ENCODE results near the gene CERS1.

The CERS1 gene, protein sequence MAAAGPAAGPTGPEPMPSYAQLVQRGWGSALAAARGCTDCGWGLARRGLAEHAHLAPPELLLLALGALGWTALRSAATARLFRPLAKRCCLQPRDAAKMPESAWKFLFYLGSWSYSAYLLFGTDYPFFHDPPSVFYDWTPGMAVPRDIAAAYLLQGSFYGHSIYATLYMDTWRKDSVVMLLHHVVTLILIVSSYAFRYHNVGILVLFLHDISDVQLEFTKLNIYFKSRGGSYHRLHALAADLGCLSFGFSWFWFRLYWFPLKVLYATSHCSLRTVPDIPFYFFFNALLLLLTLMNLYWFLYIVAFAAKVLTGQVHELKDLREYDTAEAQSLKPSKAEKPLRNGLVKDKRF

DNA sequence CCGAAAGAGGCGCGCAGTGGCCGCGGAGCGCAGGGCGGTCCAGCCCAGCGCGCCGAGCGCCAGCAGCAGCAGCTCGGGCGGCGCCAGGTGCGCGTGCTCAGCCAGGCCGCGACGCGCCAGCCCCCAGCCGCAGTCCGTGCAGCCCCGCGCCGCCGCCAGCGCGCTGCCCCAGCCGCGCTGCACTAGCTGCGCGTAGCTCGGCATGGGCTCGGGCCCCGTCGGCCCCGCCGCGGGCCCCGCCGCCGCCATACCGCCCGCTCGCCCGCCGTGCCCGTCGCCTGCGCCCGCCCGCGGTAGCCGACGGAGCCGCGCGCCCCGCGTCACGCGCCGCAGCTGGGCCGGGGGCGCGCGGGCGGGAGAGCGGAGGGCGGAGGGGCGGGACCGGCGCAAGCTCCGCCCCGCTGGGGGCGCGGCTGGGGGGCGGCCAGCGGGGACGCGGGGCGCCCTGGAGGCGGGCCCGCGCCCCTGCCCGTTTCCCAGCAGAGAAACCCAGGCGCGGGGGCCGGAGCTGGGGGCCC is at the start of gene CERS1:
CERS1 (minus strand) TSS at position 335 of the 518 bp plus-strand sequence; CDS start at position 249, 86 bp downstream.
- Mint-ChIP-seq H3K27ac (no peak within 1 kb of the TSS), H3K4me3 (peak within 1 kb of the TSS; percentile 63), H3K36me3 (ENCODE audit: low read depth) (no peaks in the 10 kb centered on the region), H3K9me3 (no peaks in the 10 kb centered on the region), H3K27me3 (peaks cover 33% of the 10 kb centered on the region), H3K4me1 (peaks cover 6% of the 10 kb centered on the region)
- DNase-seq (no peak), ATAC-seq (no peak)

DNA sequence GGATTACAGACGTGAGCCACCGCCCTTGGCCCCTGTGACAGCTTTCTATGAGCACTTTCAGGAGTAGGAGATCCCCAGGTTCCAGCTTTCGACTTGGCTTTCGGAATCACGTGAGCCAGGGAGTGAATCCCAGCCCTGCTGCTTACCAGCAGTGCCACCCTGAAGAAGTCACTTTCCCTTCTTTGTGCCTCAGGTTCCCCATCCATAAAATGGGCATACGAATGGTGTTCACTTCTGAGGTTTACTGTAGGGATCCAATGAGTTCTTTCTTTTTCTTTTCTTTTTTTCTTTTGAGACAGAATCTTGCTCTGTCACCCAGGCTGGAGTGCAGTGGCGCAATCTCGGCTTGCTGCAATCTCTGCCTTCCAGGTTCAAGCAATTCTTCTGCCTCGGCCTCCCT is 49.3 kb upstream of the CERS1 start:
- no peak overlapping the region for H3K27ac Mint-ChIP-seq
- no peaks in the 10 kb centered on the region for H3K9me3 Mint-ChIP-seq
- peaks cover 2% of the 10 kb centered on the region for H3K4me1 Mint-ChIP-seq
- no peaks in the 10 kb centered on the region for H3K36me3 Mint-ChIP-seq (ENCODE audit: low read depth)
- no peak for ATAC-seq
- peaks cover 22% of the 10 kb centered on the region for H3K27me3 Mint-ChIP-seq
- DNase-seq = no peak
- no peak overlapping the region for H3K4me3 Mint-ChIP-seq

DNA sequence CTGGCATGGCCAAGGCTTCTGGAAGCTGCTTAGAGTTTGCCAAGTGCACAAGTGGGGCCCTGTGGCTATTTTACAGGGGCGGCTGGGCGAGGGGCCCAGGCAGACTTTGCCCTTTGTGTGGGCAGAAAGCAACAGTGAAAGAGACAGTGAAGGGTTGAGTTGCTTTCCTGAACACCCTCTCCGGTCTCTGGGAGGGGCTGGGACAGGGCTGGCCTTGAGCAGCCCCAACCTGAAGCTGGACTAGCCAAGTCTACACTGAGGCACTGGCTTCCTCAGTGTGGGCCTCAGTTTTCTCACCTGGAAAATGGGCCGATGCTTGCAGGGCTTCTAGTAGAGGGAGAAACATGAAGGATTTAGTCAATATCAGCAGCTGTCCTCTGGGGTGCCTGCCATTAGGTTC is 47.5 kb upstream of the CERS1 start:
- DNase-seq = no peak
- Mint-ChIP-seq H3K4me1 (peaks cover 5% of the 10 kb centered on the region), H3K27me3 (peaks cover 34% of the 10 kb centered on the region), H3K27ac (no peak overlapping the region), H3K9me3 (no peaks in the 10 kb centered on the region), H3K36me3 (ENCODE audit: low read depth) (no peaks in the 10 kb centered on the region), H3K4me3 (no peak overlapping the region)
- ATAC-seq = no peak

DNA sequence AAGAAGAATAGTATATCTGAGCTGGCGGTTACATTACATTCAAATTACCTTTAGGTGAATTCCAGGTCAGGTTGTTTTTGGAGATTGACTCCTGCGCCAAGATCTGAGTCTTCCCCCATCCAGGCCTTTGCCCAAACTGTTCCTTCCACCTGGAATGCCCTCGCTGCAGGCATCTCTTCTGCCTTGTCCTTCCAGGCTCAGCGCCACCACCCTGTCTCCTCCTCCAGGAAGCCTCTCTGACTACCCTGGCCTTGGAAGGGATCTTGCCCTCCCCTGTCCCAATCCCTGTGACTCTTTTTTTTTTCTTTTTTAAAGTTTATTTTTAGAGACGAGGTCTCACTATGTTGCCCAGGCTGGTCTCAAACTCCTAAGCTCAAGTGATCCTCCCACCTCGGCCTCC is 46.7 kb upstream of the CERS1 start:
- H3K27me3 Mint-ChIP-seq = peaks cover 34% of the 10 kb centered on the region
- ATAC-seq (no peak), DNase-seq (no peak)
- H3K27ac Mint-ChIP-seq = no peak overlapping the region
- H3K4me3 Mint-ChIP-seq = no peak overlapping the region
- H3K9me3 Mint-ChIP-seq = no peaks in the 10 kb centered on the region
- no peaks in the 10 kb centered on the region for H3K36me3 Mint-ChIP-seq (ENCODE audit: low read depth)
- peaks cover 5% of the 10 kb centered on the region for H3K4me1 Mint-ChIP-seq

DNA sequence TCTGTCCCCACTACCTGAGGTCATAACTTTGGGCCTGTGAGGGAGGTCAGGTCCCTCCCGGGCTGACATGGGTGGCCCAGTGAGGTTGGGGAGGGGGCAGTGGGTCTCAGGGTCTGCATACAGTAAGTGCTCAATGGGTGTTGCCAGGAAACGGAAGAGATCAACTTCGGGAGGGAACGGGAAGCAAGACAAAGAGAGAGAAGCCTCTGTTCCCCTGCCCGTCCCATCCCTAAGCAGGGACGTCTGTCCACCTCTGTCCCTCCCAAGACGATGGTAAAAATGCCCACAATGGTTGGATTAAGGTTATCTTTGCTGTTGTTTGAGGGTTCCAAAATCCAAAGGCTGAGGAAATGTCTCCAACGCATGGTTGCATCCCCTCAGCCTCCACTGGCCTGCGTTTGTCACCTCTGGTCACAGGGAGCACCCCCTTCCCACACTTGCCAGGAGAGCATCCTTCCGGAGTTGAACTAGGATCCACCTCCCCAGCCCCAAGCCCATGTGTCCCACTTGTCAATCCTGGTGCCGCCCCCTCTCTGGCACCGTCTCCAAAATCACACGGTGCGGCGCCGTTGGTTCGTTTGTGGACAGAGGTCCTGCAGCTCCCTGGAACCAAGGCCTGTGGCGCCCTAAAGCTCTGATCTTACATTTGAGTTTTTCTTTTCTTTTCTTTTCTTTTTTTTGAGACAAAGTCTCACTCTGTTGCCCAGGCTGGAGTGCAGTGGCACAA is 45.8 kb upstream of the CERS1 start:
- Mint-ChIP-seq H3K27ac (no peak overlapping the region), H3K4me3 (peak overlapping the region; percentile 14), H3K9me3 (no peaks in the 10 kb centered on the region), H3K36me3 (ENCODE audit: low read depth) (no peaks in the 10 kb centered on the region), H3K4me1 (peaks cover 5% of the 10 kb centered on the region), H3K27me3 (peaks cover 36% of the 10 kb centered on the region)
- no peak for DNase-seq
- ATAC-seq = no peak

DNA sequence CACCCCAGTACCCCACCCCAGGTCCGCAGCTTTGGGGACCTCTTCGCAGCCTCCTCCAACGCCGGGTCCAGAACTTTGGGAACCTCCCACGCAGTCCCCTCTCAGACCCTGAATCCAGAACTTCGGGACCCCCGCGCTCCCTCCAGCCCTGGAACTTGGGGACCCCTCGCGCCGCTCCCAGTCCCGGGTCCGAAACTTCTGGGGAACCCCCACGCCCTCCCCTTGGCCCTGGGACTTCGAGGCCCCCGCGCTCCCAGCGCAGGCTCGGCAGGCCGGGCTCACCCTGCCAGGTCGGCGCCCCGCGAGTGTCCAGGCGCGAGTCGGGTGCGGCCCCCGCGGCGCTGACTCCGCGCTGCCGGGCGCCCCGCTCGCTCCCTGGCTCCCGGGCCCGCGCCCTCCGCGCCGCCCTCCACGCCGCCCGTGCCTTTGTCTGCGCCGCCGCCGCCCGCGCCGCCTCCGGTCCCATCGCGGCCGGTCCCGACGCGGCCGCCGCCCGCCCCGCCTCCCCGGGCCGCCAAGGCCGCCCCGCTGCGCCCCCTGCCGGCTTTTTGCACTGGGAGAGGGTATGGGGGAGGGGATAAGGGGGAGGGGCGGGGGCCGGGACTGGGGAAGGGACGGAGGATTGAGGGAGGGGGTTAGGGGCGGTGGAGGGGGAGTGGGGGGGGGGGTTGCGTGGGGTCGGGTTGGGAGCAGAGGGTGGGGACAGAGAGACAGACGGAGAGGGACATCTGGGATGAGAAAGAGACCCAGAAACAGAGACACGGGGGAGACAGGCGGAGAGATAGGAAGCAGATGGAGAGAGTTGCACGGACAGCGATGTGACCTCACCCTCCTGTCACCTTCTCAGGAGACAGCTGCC is 45.0 kb upstream of the CERS1 start, which contains the start of gene HOMER3:
HOMER3 (minus strand) TSS at position 449 of the 859 bp plus-strand sequence. CDS start 2,235 bp downstream, outside the sequence.
- ATAC-seq (peak; percentile 79), DNase-seq (peak; percentile 85)
- Mint-ChIP-seq H3K9me3 (no peaks in the 10 kb centered on the region), H3K4me3 (peak within 1 kb of the TSS; percentile 70), H3K36me3 (ENCODE audit: low read depth) (no peaks in the 10 kb centered on the region), H3K27me3 (peaks cover 33% of the 10 kb centered on the region), H3K4me1 (peaks cover 5% of the 10 kb centered on the region), H3K27ac (no peak within 1 kb of the TSS)

DNA sequence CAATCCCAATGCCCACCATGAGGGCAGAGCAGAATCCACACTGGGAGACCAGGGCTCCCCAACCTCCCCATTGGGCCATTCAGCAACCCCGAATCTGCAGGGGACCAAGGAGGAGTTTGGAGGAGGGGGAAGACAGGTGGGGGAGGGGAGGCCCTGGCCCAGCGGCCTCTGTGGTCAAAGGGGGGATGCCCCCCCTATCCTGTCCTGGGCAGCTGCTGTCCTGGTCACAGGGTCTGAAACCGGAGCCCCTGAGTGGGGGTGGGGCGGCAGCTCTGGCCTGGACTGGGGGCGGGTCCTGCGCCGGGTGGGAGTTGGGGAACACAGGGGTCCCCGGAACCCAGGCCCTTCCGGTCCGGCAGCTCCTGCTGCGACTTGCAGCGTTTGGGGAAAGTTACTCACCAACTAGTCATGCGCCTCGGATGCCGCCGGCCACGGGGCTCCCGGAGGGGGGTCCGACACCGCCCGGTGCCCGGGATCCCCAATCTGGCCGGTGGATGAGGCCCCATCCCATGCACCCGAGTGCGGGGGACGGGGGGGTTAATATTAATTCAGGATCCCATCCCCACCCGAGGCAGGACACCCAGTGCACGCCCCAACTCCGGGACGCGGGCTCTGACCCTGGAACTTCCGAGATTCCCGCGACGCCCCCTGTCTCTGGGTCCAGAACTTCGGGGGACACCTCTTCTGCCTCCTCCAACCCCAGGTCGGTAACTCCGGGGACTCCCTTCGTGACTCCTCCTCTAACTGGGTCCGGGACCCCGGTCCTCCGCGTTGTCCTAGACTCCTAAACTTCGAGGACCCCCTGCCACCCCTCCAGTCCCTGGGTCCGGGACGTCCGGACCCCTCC is 44.2 kb upstream of the CERS1 start:
- DNase-seq = peak; percentile 37
- peaks cover 33% of the 10 kb centered on the region for H3K27me3 Mint-ChIP-seq
- H3K9me3 Mint-ChIP-seq = no peaks in the 10 kb centered on the region
- H3K4me3 Mint-ChIP-seq = peak overlapping the region; percentile 70
- no peak for ATAC-seq
- H3K4me1 Mint-ChIP-seq = peaks cover 5% of the 10 kb centered on the region
- H3K36me3 Mint-ChIP-seq (ENCODE audit: low read depth) = no peaks in the 10 kb centered on the region
- no peak overlapping the region for H3K27ac Mint-ChIP-seq

DNA sequence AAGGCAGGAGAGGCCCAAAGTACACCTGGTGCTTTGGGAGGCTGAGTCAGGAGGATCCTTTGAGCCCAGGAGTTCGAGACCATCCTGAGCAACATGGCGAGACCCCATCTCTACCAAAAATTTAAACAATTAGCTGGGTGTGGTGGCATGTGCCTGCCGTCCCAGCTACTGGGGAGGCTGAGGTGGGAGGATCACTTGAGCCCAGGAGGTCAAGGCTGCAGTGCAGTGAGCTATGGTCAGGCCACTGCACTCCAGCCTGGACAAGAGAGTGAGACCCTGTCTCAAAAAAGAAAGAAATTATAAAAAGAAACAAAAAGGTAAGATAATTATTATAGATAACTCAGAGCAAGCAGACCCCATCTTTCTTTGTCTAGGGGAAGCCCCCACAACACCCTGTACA is 43.2 kb upstream of the CERS1 start:
- Mint-ChIP-seq H3K36me3 (ENCODE audit: low read depth) (no peaks in the 10 kb centered on the region), H3K4me3 (peak overlapping the region; percentile 52), H3K27me3 (peaks cover 35% of the 10 kb centered on the region), H3K27ac (no peak overlapping the region), H3K9me3 (no peaks in the 10 kb centered on the region), H3K4me1 (peaks cover 5% of the 10 kb centered on the region)
- DNase-seq (no peak), ATAC-seq (no peak)

DNA sequence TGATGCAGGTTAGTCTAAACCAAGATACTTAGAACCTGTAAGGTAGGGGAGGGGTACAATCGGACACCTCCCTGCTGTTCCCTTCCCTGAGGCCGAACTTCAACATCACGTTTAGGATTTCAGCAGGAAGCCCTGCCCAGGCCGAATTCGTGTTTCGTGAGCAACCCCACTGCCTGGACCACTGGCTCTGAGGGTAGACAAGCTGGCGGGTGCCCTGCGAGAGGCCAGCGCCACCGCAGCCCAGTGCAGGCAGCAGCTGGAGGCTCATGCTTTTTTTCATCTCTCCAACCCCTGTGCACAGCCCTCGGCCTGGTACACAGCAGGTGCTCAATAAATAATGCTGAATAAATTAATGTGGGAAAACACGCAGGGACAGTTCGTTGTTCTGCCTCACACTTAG is 37.3 kb upstream of the CERS1 start:
- Mint-ChIP-seq H3K36me3 (ENCODE audit: low read depth) (no peaks in the 10 kb centered on the region), H3K4me3 (no peak overlapping the region), H3K27me3 (peaks cover 15% of the 10 kb centered on the region), H3K9me3 (no peaks in the 10 kb centered on the region), H3K4me1 (peaks cover 4% of the 10 kb centered on the region), H3K27ac (no peak overlapping the region)
- DNase-seq (no peak), ATAC-seq (no peak)

DNA sequence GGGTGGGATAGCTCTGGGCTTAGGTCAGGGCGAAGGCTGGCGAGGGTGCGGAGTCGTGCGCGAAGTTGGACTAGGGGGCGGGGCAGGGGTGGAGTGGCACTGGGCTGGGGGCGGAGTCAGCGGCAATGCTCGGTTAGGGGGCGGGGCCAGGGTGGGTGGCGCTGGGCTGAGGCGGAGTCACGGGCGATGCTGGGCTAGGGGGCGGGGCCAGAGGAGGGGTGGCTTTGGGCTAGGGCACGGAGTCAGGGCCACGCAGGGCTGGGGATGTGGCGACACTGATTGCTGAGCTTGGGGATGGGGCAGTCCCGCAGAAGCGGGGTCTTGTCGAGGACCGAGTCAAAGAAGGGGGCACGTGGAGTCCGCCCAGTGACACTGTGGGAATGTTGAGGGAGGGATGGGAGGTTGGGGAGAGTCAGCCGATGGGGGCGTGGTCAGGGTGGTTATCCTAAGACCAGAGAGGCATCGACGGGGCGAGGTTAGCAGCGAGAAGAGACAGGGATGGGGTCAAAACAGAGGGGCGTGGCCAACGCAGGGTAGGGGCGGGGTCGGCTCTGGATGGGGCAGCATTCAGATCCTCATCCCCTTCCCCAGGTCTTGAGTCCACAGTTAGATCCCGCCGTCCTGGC is 36.4 kb upstream of the CERS1 start:
- H3K4me3 Mint-ChIP-seq = peak overlapping the region; percentile 72
- DNase-seq (peak; percentile 89), ATAC-seq (peak; percentile 84)
- H3K27me3 Mint-ChIP-seq = peaks cover 13% of the 10 kb centered on the region
- H3K27ac Mint-ChIP-seq = no peak overlapping the region
- peaks cover under 1% of the 10 kb centered on the region for H3K36me3 Mint-ChIP-seq (ENCODE audit: low read depth)
- H3K9me3 Mint-ChIP-seq = no peaks in the 10 kb centered on the region
- H3K4me1 Mint-ChIP-seq = peaks cover 4% of the 10 kb centered on the region

DNA sequence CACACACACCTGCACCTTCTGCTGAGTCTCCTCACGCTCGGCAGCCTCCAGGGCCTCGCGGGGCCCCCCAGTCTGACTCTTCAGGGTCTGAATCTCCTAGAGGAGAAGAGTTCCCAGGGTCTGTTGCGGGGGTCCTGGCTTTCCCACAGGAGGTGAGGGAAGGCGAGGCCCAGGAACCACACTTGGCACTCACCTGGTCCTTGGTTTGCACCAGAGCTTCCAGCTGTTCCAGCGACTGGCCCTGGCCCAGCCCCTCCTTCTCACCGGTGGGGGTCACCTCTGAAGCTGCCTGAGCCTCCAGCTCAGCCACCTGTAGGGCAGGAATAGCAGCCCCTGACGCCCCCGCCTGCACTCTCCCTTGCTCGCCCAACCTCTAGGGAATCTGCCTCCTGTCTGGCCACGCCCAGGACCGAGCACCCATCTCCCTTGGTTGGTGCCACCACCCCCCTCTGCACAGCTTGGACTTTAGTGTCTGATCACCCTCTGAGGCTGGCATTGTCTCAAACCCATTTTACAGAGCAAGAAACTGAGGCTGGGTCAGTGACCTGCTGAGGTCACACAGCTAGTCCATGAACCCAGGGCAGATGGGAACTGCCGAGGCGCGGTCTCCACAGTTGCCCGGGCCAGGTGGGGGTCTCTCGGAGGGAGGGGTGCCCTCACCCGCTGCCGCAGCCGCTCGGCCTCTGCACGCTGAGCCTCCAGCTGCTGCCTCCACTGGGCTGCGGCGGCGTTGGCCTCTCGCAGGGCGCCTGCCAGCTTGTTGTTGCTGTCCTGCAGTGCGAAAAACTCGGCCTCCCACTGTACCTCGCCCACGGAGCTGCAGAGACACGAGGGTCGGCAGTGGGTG is 35.6 kb upstream of the CERS1 start:
- peaks cover 3% of the 10 kb centered on the region for H3K36me3 Mint-ChIP-seq (ENCODE audit: low read depth)
- H3K27ac Mint-ChIP-seq = no peak overlapping the region
- no peak for ATAC-seq
- no peaks in the 10 kb centered on the region for H3K9me3 Mint-ChIP-seq
- peaks cover 4% of the 10 kb centered on the region for H3K4me1 Mint-ChIP-seq
- H3K27me3 Mint-ChIP-seq = peaks cover 13% of the 10 kb centered on the region
- H3K4me3 Mint-ChIP-seq = no peak overlapping the region
- DNase-seq = no peak

DNA sequence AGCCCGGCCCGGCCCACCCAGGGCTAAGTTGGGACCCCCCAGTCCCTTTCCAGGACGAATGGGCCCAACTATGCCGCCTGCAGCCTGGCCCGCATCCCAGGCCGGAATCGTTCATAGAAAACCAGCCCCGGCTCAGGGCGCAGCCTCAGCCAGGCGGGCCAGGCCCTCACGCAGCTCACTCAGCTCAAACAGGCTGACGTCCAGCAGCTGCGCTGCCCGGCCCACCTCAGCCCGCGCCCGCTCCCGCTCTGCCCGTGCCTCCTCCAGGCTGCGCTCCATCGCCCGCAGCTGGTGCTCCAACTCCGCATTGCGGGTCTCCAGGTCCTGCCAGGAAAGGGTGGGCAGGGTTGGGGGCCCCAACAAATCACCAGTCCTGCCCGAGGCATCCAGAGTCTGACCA is 33.4 kb upstream of the CERS1 start:
- Mint-ChIP-seq H3K27me3 (peaks cover 13% of the 10 kb centered on the region), H3K36me3 (ENCODE audit: low read depth) (peaks cover 15% of the 10 kb centered on the region), H3K4me1 (peaks cover 4% of the 10 kb centered on the region), H3K9me3 (no peaks in the 10 kb centered on the region), H3K4me3 (no peak overlapping the region), H3K27ac (no peak overlapping the region)
- ATAC-seq (no peak), DNase-seq (no peak)
